ENCODE data around the gene VSTM1.
"Not testable (repeated sequence)": the region's sequence is repeated elsewhere in the genome, so short reads cannot be mapped to it uniquely, and the experiment has no call there.

VSTM1 gene

GRCh38 chr19:54045771-54046170 lies 17.9 kb downstream of the VSTM1 start:
- H3K4me3 ChIP-seq (ENCODE audit: low read length) = no peak overlapping the region
- H3K9me3 ChIP-seq (ENCODE audit: control insufficient read depth, low read length) = no peaks in the 10 kb centered on the region
- H3K27me3 ChIP-seq (ENCODE audit: control insufficient read depth, insufficient read depth, low read length) = peaks cover 4% of the 10 kb centered on the region
- H3K9ac ChIP-seq (ENCODE audit: low read length) = no peak overlapping the region
- no peaks in the 10 kb centered on the region for H3K4me1 ChIP-seq (ENCODE audit: control insufficient read depth, insufficient read depth, low read length)
- H3K36me3 ChIP-seq (ENCODE audit: control insufficient read depth, insufficient read depth, low read length) = no peaks in the 10 kb centered on the region

- peaks cover 4% of the 10 kb centered on the region for H3K27me3 ChIP-seq (ENCODE audit: control insufficient read depth, insufficient read depth, low read length)
- no peak overlapping the region for H3K9ac ChIP-seq (ENCODE audit: low read length)
- H3K4me3 ChIP-seq (ENCODE audit: low read length) = no peak overlapping the region
- no peaks in the 10 kb centered on the region for H3K9me3 ChIP-seq (ENCODE audit: control insufficient read depth, low read length)
- no peaks in the 10 kb centered on the region for H3K36me3 ChIP-seq (ENCODE audit: control insufficient read depth, insufficient read depth, low read length)
- no peaks in the 10 kb centered on the region for H3K4me1 ChIP-seq (ENCODE audit: control insufficient read depth, insufficient read depth, low read length)
Measured at GRCh38 chr19:54042989-54043388, 20.7 kb downstream of the VSTM1 start.

GRCh38 chr19:54041969-54042606 lies 21.6 kb downstream of the VSTM1 start:
- Histone ChIP-seq H3K9ac (ENCODE audit: low read length) (no peak overlapping the region), H3K9me3 (ENCODE audit: control insufficient read depth, low read length) (no peaks in the 10 kb centered on the region), H3K4me3 (ENCODE audit: low read length) (no peak overlapping the region), H3K27me3 (ENCODE audit: control insufficient read depth, insufficient read depth, low read length) (peaks cover 4% of the 10 kb centered on the region), H3K36me3 (ENCODE audit: control insufficient read depth, insufficient read depth, low read length) (no peaks in the 10 kb centered on the region), H3K4me1 (ENCODE audit: control insufficient read depth, insufficient read depth, low read length) (no peaks in the 10 kb centered on the region)

GRCh38 chr19:54040003-54040402 lies 23.7 kb downstream of the VSTM1 start:
- H3K4me1 ChIP-seq (ENCODE audit: control insufficient read depth, insufficient read depth, low read length) = no peaks in the 10 kb centered on the region
- no peak overlapping the region for H3K4me3 ChIP-seq (ENCODE audit: low read length)
- no peaks in the 10 kb centered on the region for H3K36me3 ChIP-seq (ENCODE audit: control insufficient read depth, insufficient read depth, low read length)
- no peaks in the 10 kb centered on the region for H3K9me3 ChIP-seq (ENCODE audit: control insufficient read depth, low read length)
- peaks cover 4% of the 10 kb centered on the region for H3K27me3 ChIP-seq (ENCODE audit: control insufficient read depth, insufficient read depth, low read length)
- H3K9ac ChIP-seq (ENCODE audit: low read length) = no peak overlapping the region

GRCh38 chr19:54036542-54036941 lies 27.2 kb downstream of the VSTM1 start:
- not testable (repeated sequence) for H3K27me3 ChIP-seq (ENCODE audit: control insufficient read depth, insufficient read depth, low read length); H3K9me3 ChIP-seq (ENCODE audit: control insufficient read depth, low read length); H3K9ac ChIP-seq (ENCODE audit: low read length); H3K4me1 ChIP-seq (ENCODE audit: control insufficient read depth, insufficient read depth, low read length); H3K36me3 ChIP-seq (ENCODE audit: control insufficient read depth, insufficient read depth, low read length); H3K4me3 ChIP-seq (ENCODE audit: low read length)

GRCh38 chr19:54035215-54036178 lies 28.2 kb downstream of the VSTM1 start:
- Histone ChIP-seq H3K27me3 (ENCODE audit: control insufficient read depth, insufficient read depth, low read length) (peaks cover 5% of the 10 kb centered on the region), H3K4me1 (ENCODE audit: control insufficient read depth, insufficient read depth, low read length) (no peaks in the 10 kb centered on the region), H3K36me3 (ENCODE audit: control insufficient read depth, insufficient read depth, low read length) (no peaks in the 10 kb centered on the region), H3K9ac (ENCODE audit: low read length) (no peak overlapping the region), H3K9me3 (ENCODE audit: control insufficient read depth, low read length) (no peaks in the 10 kb centered on the region), H3K4me3 (ENCODE audit: low read length) (no peak overlapping the region)

- no peak overlapping the region for H3K4me3 ChIP-seq (ENCODE audit: low read length)
- no peaks in the 10 kb centered on the region for H3K4me1 ChIP-seq (ENCODE audit: control insufficient read depth, insufficient read depth, low read length)
- H3K36me3 ChIP-seq (ENCODE audit: control insufficient read depth, insufficient read depth, low read length) = no peaks in the 10 kb centered on the region
- no peaks in the 10 kb centered on the region for H3K9me3 ChIP-seq (ENCODE audit: control insufficient read depth, low read length)
- H3K9ac ChIP-seq (ENCODE audit: low read length) = no peak overlapping the region
- peaks cover 5% of the 10 kb centered on the region for H3K27me3 ChIP-seq (ENCODE audit: control insufficient read depth, insufficient read depth, low read length)
Measured at GRCh38 chr19:54030895-54031586, 32.7 kb downstream of the VSTM1 start.

- no peak overlapping the region for H3K9ac ChIP-seq (ENCODE audit: low read length)
Measured at GRCh38 chr19:54029930-54030490, 33.7 kb downstream of the VSTM1 start.

GRCh38 chr19:54029301-54029700 lies 34.4 kb downstream of the VSTM1 start:
- Histone ChIP-seq H3K4me3 (ENCODE audit: low read length) (no peak overlapping the region), H3K9me3 (ENCODE audit: control insufficient read depth, low read length) (no peaks in the 10 kb centered on the region), H3K27me3 (ENCODE audit: control insufficient read depth, insufficient read depth, low read length) (peaks cover 5% of the 10 kb centered on the region), H3K36me3 (ENCODE audit: control insufficient read depth, insufficient read depth, low read length) (no peaks in the 10 kb centered on the region), H3K4me1 (ENCODE audit: control insufficient read depth, insufficient read depth, low read length) (no peaks in the 10 kb centered on the region), H3K9ac (ENCODE audit: low read length) (no peak overlapping the region)

More at GRCh38 chr19:54029930-54030490, 33.7 kb downstream of the VSTM1 start:
- peaks cover 5% of the 10 kb centered on the region for H3K27me3 ChIP-seq (ENCODE audit: control insufficient read depth, insufficient read depth, low read length)
- H3K36me3 ChIP-seq (ENCODE audit: control insufficient read depth, insufficient read depth, low read length) = no peaks in the 10 kb centered on the region
- H3K4me1 ChIP-seq (ENCODE audit: control insufficient read depth, insufficient read depth, low read length) = no peaks in the 10 kb centered on the region
- H3K4me3 ChIP-seq (ENCODE audit: low read length) = no peak overlapping the region
- no peaks in the 10 kb centered on the region for H3K9me3 ChIP-seq (ENCODE audit: control insufficient read depth, low read length)

- no peak overlapping the region for H3K9ac ChIP-seq (ENCODE audit: low read length)
- H3K4me1 ChIP-seq (ENCODE audit: control insufficient read depth, insufficient read depth, low read length) = peaks cover 7% of the 10 kb centered on the region
- H3K9me3 ChIP-seq (ENCODE audit: control insufficient read depth, low read length) = no peaks in the 10 kb centered on the region
- H3K27me3 ChIP-seq (ENCODE audit: control insufficient read depth, insufficient read depth, low read length) = peaks cover 5% of the 10 kb centered on the region
- no peaks in the 10 kb centered on the region for H3K36me3 ChIP-seq (ENCODE audit: control insufficient read depth, insufficient read depth, low read length)
- no peak overlapping the region for H3K4me3 ChIP-seq (ENCODE audit: low read length)
Measured at GRCh38 chr19:54026656-54027055, 37.0 kb downstream of the VSTM1 start.

GRCh38 chr19:54024660-54025059 lies 39.0 kb downstream of the VSTM1 start:
- Histone ChIP-seq H3K4me1 (ENCODE audit: control insufficient read depth, insufficient read depth, low read length) (peaks cover 10% of the 10 kb centered on the region), H3K27me3 (ENCODE audit: control insufficient read depth, insufficient read depth, low read length) (no peaks in the 10 kb centered on the region), H3K9me3 (ENCODE audit: control insufficient read depth, low read length) (no peaks in the 10 kb centered on the region), H3K9ac (ENCODE audit: low read length) (no peak overlapping the region), H3K4me3 (ENCODE audit: low read length) (no peak overlapping the region), H3K36me3 (ENCODE audit: control insufficient read depth, insufficient read depth, low read length) (no peaks in the 10 kb centered on the region)
